HAP-1 (cell line): ENCODE data around the gene PRR20G.

Experiments used
- DNase-seq, 2 experiments: peaks; one replicate each; pipeline ENCODE4 v3.0.0-alpha.2; 2016 to 2020; ENCODE audit warnings: low spot score in 2 of 2
- H3K27me3 ChIP-seq: fragments of 250-450 bp; sonication (Bioruptor Pico); 2 replicates; pipeline ENCODE4 v1.5.1; 2020; ENCODE audit warnings: low read depth, mild to moderate bottlenecking, moderate library complexity
- H3K36me3 ChIP-seq: fragments of 250-450 bp; sonication (Bioruptor Pico); replicated peaks from 2 replicates; pipeline ENCODE4 v1.5.1; 2020; ENCODE audit warnings: mild to moderate bottlenecking
- H3K4me1 ChIP-seq: fragments of 250-450 bp; sonication (Bioruptor Pico); 2 replicates; pipeline ENCODE4 v1.5.1; 2020; ENCODE audit warnings: mild to moderate bottlenecking
- H3K4me3 ChIP-seq: fragments of 250-450 bp; sonication (Bioruptor Pico); 2 replicates; pipeline ENCODE4 v1.5.1; 2020; ENCODE audit warnings: mild to moderate bottlenecking, moderate library complexity
- H3K9me3 ChIP-seq: fragments of 250-450 bp; sonication (Bioruptor Pico); 2 replicates; pipeline ENCODE4 v1.5.1; 2020; ENCODE audit warnings: mild to moderate bottlenecking, moderate library complexity
- in situ Hi-C: fragments of 300-500 bp; cut with MboI; formaldehyde crosslinking; loops from 3 replicates; pipeline ENCODE4 v1.14.3; 2020; ENCODE audit warnings: low sequenced_read_pairs, inconsistent platforms, mixed read lengths

The PRR20G gene

DNA sequence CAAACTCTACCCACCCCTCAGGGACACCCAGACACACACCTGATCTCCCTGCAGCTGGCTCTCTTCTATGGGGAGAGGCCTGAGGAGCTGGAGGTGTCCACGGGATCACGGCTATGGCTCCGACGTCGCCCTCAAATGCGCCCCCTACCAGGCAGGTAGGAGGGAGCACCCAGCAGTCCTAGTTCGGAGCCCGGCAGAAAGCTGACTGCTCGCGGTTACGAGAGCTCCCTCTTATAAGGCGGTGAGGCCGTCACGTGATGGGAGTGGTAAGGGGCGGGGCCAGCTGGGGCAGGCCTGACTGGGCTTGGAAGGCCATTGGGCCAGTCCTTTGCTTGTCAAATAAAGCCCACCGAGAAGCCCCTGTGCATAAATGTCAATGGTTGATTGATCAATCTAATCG is at the start of gene PRR20G:
Gene PRR20G (minus strand): TSS at position 207 of the 400 bp plus-strand sequence. CDS start 681 bp downstream, outside the sequence.
- in situ Hi-C loops, result no loop called here
- no peaks in the 10 kb centered on the region for H3K4me1 ChIP-seq
- H3K36me3 ChIP-seq, result no peaks in the 10 kb centered on the region
- peaks cover 3% of the 10 kb centered on the region; the same call in 1 of the 2 replicates for H3K27me3 ChIP-seq
- DNase-seq, result no peak
- H3K9me3 ChIP-seq, result no peaks in the 10 kb centered on the region
- no peak within 1 kb of the TSS for H3K4me3 ChIP-seq

- in situ Hi-C loops, result no loop called here
- Histone ChIP-seq H3K27me3 (0 out of 2 replicates have a peak, but pooled peaks cover 4% of the 10 kb centered on the region), H3K9me3 (0 out of 2 replicates have a peak, but pooled peaks cover 5% of the 10 kb centered on the region), H3K4me3 (no peak overlapping the region), H3K4me1 (no peaks in the 10 kb centered on the region), H3K36me3 (no peaks in the 10 kb centered on the region)
- DNase-seq, result no peak
Measured at GRCh38 chr3:127337001-127337400, 49.2 kb upstream of the PRR20G start.

DNA sequence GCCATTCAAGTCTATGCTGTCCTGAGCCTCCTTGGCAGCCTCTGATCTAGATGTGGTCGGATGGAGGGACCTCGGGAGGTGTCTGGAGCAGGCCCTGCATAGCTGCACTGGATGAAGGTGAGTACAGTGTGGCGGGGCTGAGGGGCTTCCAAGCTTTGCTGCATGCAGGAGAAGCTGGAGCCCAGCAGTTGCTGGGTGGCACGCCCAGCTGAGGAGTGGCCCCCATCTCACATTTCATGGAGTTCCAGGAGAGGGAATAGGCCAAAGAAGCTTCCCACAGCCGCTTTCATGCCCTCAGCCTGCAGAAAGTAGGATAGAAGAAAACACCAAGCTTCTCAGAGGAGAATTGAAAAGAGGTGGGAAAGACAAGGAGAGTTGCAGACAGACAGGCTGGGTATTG is 48.3 kb upstream of the PRR20G start:
- in situ Hi-C loops, result no loop called here
- Histone ChIP-seq H3K4me1 (no peaks in the 10 kb centered on the region), H3K9me3 (peaks cover 5% of the 10 kb centered on the region; the same call in 1 of the 2 replicates), H3K36me3 (no peaks in the 10 kb centered on the region), H3K4me3 (no peak overlapping the region), H3K27me3 (0 out of 2 replicates have a peak, but pooled peaks cover 4% of the 10 kb centered on the region)
- no peak for DNase-seq

- no peaks in the 10 kb centered on the region for H3K36me3 ChIP-seq
- no peak for DNase-seq
- in situ Hi-C loops, result no loop called here
- no peak overlapping the region for H3K4me3 ChIP-seq
- peaks cover 5% of the 10 kb centered on the region; the same call in 1 of the 2 replicates for H3K9me3 ChIP-seq
- H3K27me3 ChIP-seq, result 0 out of 2 replicates have a peak, but pooled peaks cover 4% of the 10 kb centered on the region
- no peaks in the 10 kb centered on the region for H3K4me1 ChIP-seq
Measured at GRCh38 chr3:127330385-127330784, 42.5 kb upstream of the PRR20G start.

DNA sequence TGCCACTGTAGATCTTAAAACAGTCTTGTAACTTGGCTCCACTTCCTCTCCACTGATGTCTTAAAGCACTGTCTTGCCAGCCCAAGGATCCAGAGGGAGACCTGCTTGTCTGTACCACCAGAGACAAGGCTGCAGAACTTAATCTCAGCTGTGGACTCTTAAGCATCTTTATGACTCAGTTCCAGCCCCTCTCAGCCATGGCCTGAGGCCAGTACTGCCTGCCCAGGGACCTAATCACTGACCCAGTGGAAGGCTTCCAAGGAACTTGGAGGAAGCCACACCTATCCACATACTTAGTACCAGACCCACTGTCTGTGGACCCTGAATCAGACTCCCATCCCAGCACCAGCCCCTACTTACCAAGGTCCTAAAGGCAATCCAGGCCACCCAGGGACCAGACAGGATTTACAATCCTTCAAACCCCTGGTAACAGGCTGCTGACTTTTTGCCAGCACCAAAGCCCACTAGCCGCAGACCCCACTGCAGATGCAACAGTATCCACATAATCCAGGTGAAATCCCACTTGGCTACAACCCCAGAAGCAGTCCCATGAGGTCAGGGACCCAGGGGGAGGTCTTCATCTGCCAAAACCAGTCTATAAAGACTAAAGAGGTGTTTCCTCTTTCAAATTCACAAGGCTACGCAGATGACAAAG is 41.9 kb upstream of the PRR20G start:
- in situ Hi-C loops, result no loop called here

GRCh38 chr3:127328421-127328820 is 40.6 kb upstream of the PRR20G start:
- Histone ChIP-seq H3K4me3 (no peak overlapping the region), H3K36me3 (no peaks in the 10 kb centered on the region), H3K4me1 (no peaks in the 10 kb centered on the region), H3K9me3 (no peaks in the 10 kb centered on the region; the same call in 1 of the 2 replicates), H3K27me3 (0 out of 2 replicates have a peak, but pooled peaks cover 4% of the 10 kb centered on the region)
- DNase-seq, result no peak
- in situ Hi-C loops, result no loop called here

More for the DNA sequence above, 41.9 kb upstream of the PRR20G start:
- Histone ChIP-seq H3K4me3 (no peak overlapping the region), H3K9me3 (peaks cover 3% of the 10 kb centered on the region; the same call in 1 of the 2 replicates), H3K36me3 (no peaks in the 10 kb centered on the region), H3K4me1 (no peaks in the 10 kb centered on the region), H3K27me3 (0 out of 2 replicates have a peak, but pooled peaks cover 4% of the 10 kb centered on the region)
- DNase-seq, result no peak

GRCh38 chr3:127326341-127326740 is 38.5 kb upstream of the PRR20G start:
- H3K36me3 ChIP-seq, result no peaks in the 10 kb centered on the region
- in situ Hi-C loops, result no loop called here
- H3K27me3 ChIP-seq, result no peaks in the 10 kb centered on the region
- H3K4me1 ChIP-seq, result no peaks in the 10 kb centered on the region
- DNase-seq, result no peak
- no peak overlapping the region for H3K4me3 ChIP-seq
- H3K9me3 ChIP-seq, result no peaks in the 10 kb centered on the region

GRCh38 chr3:127325629-127325961 is 37.7 kb upstream of the PRR20G start:
- H3K9me3 ChIP-seq, result no peaks in the 10 kb centered on the region
- H3K36me3 ChIP-seq, result no peaks in the 10 kb centered on the region
- H3K4me1 ChIP-seq, result no peaks in the 10 kb centered on the region
- H3K27me3 ChIP-seq, result no peaks in the 10 kb centered on the region
- H3K4me3 ChIP-seq, result no peak overlapping the region
- no peak for DNase-seq
- in situ Hi-C loops, result no loop called here

DNA sequence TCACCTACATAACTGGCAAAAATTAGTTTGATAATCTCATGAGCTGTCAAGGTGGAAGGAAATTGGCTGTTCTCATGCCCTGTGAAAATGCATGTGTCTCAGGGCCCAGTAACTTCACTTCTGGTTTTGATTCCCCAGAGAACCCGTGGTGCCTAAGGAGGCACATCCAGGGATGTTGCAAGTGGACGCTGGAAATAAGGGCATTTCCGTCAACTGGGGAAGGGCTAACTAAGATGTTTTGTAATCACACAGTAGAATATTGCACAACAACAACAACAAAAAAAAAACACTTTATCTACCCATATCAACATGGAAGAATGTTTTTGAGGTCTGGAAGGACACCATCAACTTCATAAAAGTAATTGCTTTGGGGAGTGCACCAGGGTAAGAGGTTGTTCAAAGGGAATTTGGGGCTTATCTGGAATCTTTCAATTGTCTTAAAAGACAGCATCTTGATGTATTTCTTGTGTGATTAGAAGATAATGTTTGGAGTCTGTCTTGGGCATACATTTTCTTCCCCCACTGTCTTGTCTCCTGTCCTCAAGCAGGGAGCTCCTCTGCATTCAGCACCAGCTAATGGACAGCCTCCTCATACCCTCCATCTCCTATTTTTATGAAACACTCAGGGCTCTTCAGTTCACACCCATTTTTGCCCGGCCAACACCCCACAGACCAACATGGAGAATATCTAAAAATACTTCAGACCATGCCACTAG is 37.2 kb upstream of the PRR20G start:
- no peak for DNase-seq
- in situ Hi-C loops, result no loop called here
- H3K9me3 ChIP-seq, result no peaks in the 10 kb centered on the region
- H3K4me1 ChIP-seq, result no peaks in the 10 kb centered on the region
- no peaks in the 10 kb centered on the region for H3K36me3 ChIP-seq
- H3K27me3 ChIP-seq, result no peaks in the 10 kb centered on the region
- H3K4me3 ChIP-seq, result no peak overlapping the region

GRCh38 chr3:127324076-127324475 is 36.2 kb upstream of the PRR20G start:
- H3K27me3 ChIP-seq, result no peaks in the 10 kb centered on the region
- in situ Hi-C loops, result no loop called here
- H3K9me3 ChIP-seq, result no peaks in the 10 kb centered on the region
- H3K36me3 ChIP-seq, result no peaks in the 10 kb centered on the region
- no peak overlapping the region for H3K4me3 ChIP-seq
- no peak for DNase-seq
- H3K4me1 ChIP-seq, result no peaks in the 10 kb centered on the region

DNA sequence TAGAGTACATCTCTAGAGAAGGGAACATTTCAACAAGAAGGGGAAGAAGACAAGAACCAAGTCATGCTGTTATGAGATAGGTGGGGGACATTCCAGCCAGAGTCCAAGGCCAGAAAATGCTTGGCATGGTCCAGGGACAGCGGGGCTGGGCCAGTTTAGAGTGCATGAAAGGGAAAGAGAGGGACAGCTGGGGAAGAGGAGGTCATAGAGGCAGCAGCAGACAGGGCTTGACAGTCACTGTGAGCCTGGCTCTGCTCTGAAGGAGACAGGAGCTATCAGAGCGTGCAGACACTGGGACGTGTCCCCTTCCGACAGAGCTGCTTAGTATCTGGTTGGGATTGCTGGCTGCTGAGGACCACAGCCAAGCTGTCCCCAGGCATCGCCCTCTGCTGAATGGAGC is 35.7 kb upstream of the PRR20G start:
- no peak overlapping the region for H3K4me3 ChIP-seq

DNA sequence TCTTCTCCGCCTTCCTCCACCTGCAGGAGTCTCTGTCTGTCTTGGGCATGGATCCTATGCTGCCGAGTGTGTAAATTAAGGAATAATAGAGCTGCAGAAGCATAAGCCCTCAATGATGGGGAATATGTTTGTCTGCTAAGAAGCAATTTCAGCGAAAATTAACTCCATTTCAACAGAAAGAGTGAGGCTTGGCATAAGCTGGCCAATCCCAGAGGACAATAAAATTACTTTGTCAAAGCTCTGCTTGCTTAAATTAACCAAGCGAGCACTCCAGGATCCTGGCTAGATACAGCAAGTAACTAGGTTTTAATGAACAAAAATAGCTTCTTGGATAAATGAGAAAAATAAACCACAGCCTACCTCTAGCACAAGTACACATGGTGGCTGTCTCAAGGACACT is 33.5 kb upstream of the PRR20G start:
- Histone ChIP-seq H3K4me3 (no peak overlapping the region), H3K9me3 (no peaks in the 10 kb centered on the region), H3K36me3 (no peaks in the 10 kb centered on the region), H3K27me3 (no peaks in the 10 kb centered on the region), H3K4me1 (no peaks in the 10 kb centered on the region)
- in situ Hi-C loops, result no loop called here
- DNase-seq, result no peak

More for the DNA sequence above, 35.7 kb upstream of the PRR20G start:
- Histone ChIP-seq H3K27me3 (no peaks in the 10 kb centered on the region), H3K9me3 (no peaks in the 10 kb centered on the region), H3K36me3 (no peaks in the 10 kb centered on the region), H3K4me1 (no peaks in the 10 kb centered on the region)
- in situ Hi-C loops, result no loop called here
- no peak for DNase-seq

- no peaks in the 10 kb centered on the region for H3K4me1 ChIP-seq
- no peak overlapping the region for H3K4me3 ChIP-seq
- no peaks in the 10 kb centered on the region for H3K27me3 ChIP-seq
- in situ Hi-C loops, result no loop called here
- H3K9me3 ChIP-seq, result no peaks in the 10 kb centered on the region
- DNase-seq, result peak in 1 of 2 experiments; percentile 25
- H3K36me3 ChIP-seq, result no peaks in the 10 kb centered on the region
Measured at GRCh38 chr3:127320529-127321121, 32.8 kb upstream of the PRR20G start.

DNA sequence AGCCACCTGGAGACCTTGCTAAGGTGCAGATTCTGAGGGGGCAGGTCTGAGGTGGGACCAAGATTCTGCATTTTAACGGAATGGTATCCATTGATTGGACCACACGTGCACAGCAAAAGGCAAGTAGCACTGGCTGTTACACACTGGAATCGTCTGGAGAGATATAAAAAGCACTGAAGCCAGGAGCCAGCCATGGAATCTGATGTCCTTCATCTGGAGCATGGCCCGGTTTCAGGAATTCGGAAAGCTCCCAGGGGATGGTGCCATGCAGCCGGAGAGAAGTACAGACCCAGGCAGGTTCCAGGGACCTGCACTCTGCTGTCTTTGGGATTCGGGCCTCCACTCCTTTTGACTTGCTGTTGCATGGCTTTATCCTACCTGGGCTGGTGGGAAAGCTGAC is 28.8 kb upstream of the PRR20G start:
- H3K4me3 ChIP-seq, result no peak overlapping the region
- in situ Hi-C loops, result no loop called here
- H3K36me3 ChIP-seq, result no peaks in the 10 kb centered on the region
- H3K27me3 ChIP-seq, result no peaks in the 10 kb centered on the region
- no peaks in the 10 kb centered on the region for H3K9me3 ChIP-seq
- DNase-seq, result no peak
- no peaks in the 10 kb centered on the region for H3K4me1 ChIP-seq
